ENCODE measurements around the gene ITGBL1. TPM values are rescaled to one million over a fixed set of nuclear protein-coding genes. Genes with fewer than 3 reads are reported as not detected.

Gene ITGBL1
- total and polyA plus RNA-seq, 2 of the 8 experiments (the other 6 are each of a cell fraction or from before 2014, with no cell fraction given) = not detected

DNA sequence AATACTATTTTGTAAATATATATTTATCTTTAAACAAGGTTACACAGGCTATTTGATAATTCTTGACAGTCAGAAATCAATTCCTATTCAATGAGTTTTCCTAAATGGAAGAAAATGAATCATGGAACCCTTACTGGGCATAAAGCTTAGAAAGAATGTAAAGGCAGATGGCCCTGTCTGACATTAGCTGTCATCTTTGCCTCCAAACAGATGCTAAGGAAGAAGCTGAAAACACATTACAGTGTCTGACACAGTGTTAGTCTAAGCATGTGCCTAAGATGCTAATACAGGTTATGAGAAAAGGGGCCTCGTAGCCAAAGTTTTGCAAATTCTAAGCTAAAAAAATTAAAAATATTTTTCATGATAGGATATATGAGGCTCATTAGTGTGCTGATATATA, 112.8 kb downstream of the ITGBL1 start:
- Histone ChIP-seq H2AFZ (ENCODE audit: low read length) (no peak overlapping the region), H2BK5ac (ENCODE audit: low read depth, low read length) (no peak overlapping the region), H3K4me2 (ENCODE audit: insufficient read depth in 1 of 2, low read depth in 2 of 2, low read length in 2 of 2) (no peak overlapping the region), H2BK120ac (replicated peaks; ENCODE audit: low read depth, low read length) (no peak overlapping the region), H4K8ac (ENCODE audit: extremely low read depth, insufficient read depth, low read length) (no peak overlapping the region), H3K56ac (replicated peaks; ENCODE audit: insufficient read length, low read depth, low read length) (no peak overlapping the region), H2BK20ac (ENCODE audit: low read length) (no peak overlapping the region), H2AK5ac (ENCODE audit: low read depth, low read length) (no peak overlapping the region), H3K9ac (replicated peaks in 1 of 4; ENCODE audit: extremely low read depth in 1 of 4, low read depth in 3 of 4, low read length in 3 of 4) (no peak overlapping the region), H4K91ac (replicated peaks; ENCODE audit: insufficient read length, low read length) (no peak overlapping the region), H2BK15ac (ENCODE audit: low read length) (no peak overlapping the region), H3K23ac (ENCODE audit: insufficient read length) (no peak overlapping the region), H3K4me1 (replicated peaks in 1 of 4; ENCODE audit: control insufficient read depth in 3 of 4, insufficient read depth in 4 of 4, low read length in 3 of 4) (no peaks in the 10 kb centered on the region), H3K79me1 (ENCODE audit: low read depth, low read length) (no peaks in the 10 kb centered on the region), H3K27me3 (replicated peaks in 1 of 4; ENCODE audit: control insufficient read depth in 3 of 4, extremely low read depth in 1 of 4, insufficient read depth in 3 of 4, low read length in 3 of 4) (no peaks in the 10 kb centered on the region), H3K79me2 (ENCODE audit: control insufficient read depth in 1 of 2, insufficient read depth in 2 of 2, low read length in 2 of 2) (no peaks in the 10 kb centered on the region), H2BK12ac (ENCODE audit: low read depth, low read length) (no peak overlapping the region), H3K18ac (ENCODE audit: extremely low read depth, low read length) (no peak overlapping the region), H4K20me1 (replicated peaks in 1 of 2; ENCODE audit: control insufficient read depth in 1 of 2, insufficient read depth in 2 of 2, low read length in 2 of 2) (no peaks in the 10 kb centered on the region), H3K14ac (ENCODE audit: insufficient read length) (no peak overlapping the region), H3K36me3 (ENCODE audit: control insufficient read depth in 2 of 4, insufficient read depth in 4 of 4, low read length in 3 of 4) (no peaks in the 10 kb centered on the region), H3K9me3 (ENCODE audit: insufficient read depth in 2 of 2, low read depth in 1 of 2, low read length in 1 of 2) (no peaks in the 10 kb centered on the region), H4K5ac (ENCODE audit: insufficient read length, low read depth, low read length) (no peak overlapping the region), H3K4ac (replicated peaks; ENCODE audit: insufficient read length, low read depth, low read length) (no peak overlapping the region), H3K23me2 (ENCODE audit: low read depth, low read length) (no peaks in the 10 kb centered on the region), H3K27ac (ENCODE audit: low read depth, low read length) (no peak overlapping the region), H3K4me3 (ENCODE audit: extremely low read depth in 1 of 4, insufficient read depth in 2 of 4, low read depth in 3 of 4, low read length in 4 of 4) (no peak overlapping the region)
- FAIRE-seq = no peak
- WGBS, 2 experiments (ENCODE audit: extremely low coverage in 1 of 2, insufficient coverage in 1 of 2, insufficient read length in 1 of 2, insufficient replicate concordance in 2 of 2, low coverage in 1 of 2, low lambda C conversion rate in 2 of 2, missing lambda C conversion rate in 1 of 2) = 82% methylated on average over 1 of the region's 1 CpG; no CpG with 5 or more reads in 1 of the 2 experiments
- TF ChIP-seq SUZ12 (IDR thresholded peaks at IDR 0.05; ENCODE audit: low read length) (no peak), ASH2L (IDR thresholded peaks at IDR 0.05; ENCODE audit: low read length) (no peak)
- POLR2A ChIA-PET (ENCODE audit: partially characterized antibody) = no interaction called here
- CTCF ChIA-PET (ENCODE audit: partially characterized antibody) = no interaction called here
- DNase-seq (ENCODE audit: low read depth in 1 of 2, low spot score in 2 of 2) = no peak
